Neural crest cell (in vitro differentiated cells): ENCODE results near the gene TMEM184C. TPM values are rescaled to one million over a fixed set of nuclear protein-coding genes. Genes with fewer than 3 reads are reported as not detected.
A peak's percentile ranks its signal among the peaks of the same experiment; 100 is the strongest.

Source experiments
- DNase-seq: peaks from one replicate; pipeline ENCODE4 v3.0.0; 2021; ENCODE audit warnings: low read depth, mixed read lengths, low spot score
- H3K27ac Mint-ChIP-seq: one replicate; pipeline ENCODE4 v1.8.0; 2021; ENCODE audit warnings: mild to moderate bottlenecking, mixed read lengths; ENCODE audit not compliant: unreplicated experiment
- H3K27me3 Mint-ChIP-seq: 2 replicates; pipeline ENCODE4 v1.8.0; 2021; ENCODE audit warnings: low read depth, mild to moderate bottlenecking, mixed read lengths
- H3K36me3 Mint-ChIP-seq: 2 replicates; pipeline ENCODE4 v1.8.0; 2021; ENCODE audit warnings: low read depth, mild to moderate bottlenecking, mixed read lengths
- H3K4me1 Mint-ChIP-seq: 2 replicates; pipeline ENCODE4 v1.8.0; 2021; ENCODE audit warnings: mixed read lengths
- H3K4me3 Mint-ChIP-seq: one replicate; pipeline ENCODE4 v1.8.0; 2021; ENCODE audit warnings: mild to moderate bottlenecking, mixed read lengths
- H3K9me3 Mint-ChIP-seq: 2 replicates; pipeline ENCODE4 v1.8.0; 2021; ENCODE audit warnings: mixed read lengths
- long read RNA-seq: library from polyadenylated mRNA; unstranded; transcript quantifications from one replicate; pipeline ENCODE4 v2.0.0, GENCODE V29; 2020
- total RNA-seq: library from RNA; stranded (reverse); gene quantifications from 2 replicates; pipeline ENCODE4 v1.2.1, GENCODE V29; 2021
- TF ChIP-seq, protein P1 (sequence below): fragments of 200-600 bp; sonication (generic); conservative IDR thresholded peaks from 2 replicates; pipeline ENCODE4 v1.5.0; 2021; ENCODE audit warnings: antibody characterized with exemption, mild to moderate bottlenecking

The TMEM184C gene
- total RNA-seq: 36.4 and 36.6 TPM in 2 replicates
- long read RNA-seq, full-length matches to known transcripts: 53 of 63 reads
- long read RNA-seq, partial matches to known transcripts: 3 of 63 reads
- long read RNA-seq, other reads (novel, unspliced or antisense): 7 of 63 reads

DNA sequence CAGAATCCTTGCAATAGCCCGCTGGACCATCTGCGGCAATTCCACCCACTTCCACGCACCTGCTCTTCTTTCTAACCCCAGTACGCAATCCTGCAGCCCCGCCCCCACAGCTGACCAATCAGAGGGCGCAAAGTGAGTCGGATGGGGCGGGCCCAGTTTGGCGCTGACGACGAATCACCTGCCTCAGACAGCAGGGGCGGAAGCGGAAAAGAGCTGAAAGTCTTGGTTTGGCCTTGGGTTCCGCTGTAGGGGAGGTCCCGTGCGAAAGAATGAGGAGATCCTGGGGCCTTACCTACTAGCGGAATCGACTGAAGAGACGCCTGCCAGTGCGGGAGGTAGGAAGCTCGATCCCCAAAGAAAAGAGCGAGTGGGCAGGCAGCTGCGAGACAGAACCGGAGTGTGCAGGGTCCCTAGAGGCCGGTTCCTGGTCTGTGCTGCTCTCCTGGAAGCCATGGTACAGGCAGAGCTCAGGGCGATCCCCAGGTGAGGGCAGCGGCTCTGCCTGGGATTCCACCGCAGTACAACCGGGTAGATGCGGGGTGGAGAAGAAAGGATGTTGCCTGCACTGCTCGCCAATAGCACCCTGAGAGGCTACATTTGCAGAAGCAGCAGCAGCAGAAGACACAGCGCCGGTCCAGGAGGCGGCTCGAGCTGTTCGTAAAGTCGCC, at the start of gene TMEM184C:
Gene TMEM184C, plus strand, starts transcription at position 225 of the 668 bp plus-strand sequence. CDS start 560 bp downstream, outside the sequence.
- peak within 1 kb of the TSS; percentile 96 for H3K4me3 Mint-ChIP-seq
- H3K36me3 Mint-ChIP-seq: peaks cover 7% of the 10 kb centered on the region
- peak; percentile 95 for DNase-seq
- H3K27me3 Mint-ChIP-seq: peaks cover 14% of the 10 kb centered on the region
- TF ChIP-seq, protein P1, sequence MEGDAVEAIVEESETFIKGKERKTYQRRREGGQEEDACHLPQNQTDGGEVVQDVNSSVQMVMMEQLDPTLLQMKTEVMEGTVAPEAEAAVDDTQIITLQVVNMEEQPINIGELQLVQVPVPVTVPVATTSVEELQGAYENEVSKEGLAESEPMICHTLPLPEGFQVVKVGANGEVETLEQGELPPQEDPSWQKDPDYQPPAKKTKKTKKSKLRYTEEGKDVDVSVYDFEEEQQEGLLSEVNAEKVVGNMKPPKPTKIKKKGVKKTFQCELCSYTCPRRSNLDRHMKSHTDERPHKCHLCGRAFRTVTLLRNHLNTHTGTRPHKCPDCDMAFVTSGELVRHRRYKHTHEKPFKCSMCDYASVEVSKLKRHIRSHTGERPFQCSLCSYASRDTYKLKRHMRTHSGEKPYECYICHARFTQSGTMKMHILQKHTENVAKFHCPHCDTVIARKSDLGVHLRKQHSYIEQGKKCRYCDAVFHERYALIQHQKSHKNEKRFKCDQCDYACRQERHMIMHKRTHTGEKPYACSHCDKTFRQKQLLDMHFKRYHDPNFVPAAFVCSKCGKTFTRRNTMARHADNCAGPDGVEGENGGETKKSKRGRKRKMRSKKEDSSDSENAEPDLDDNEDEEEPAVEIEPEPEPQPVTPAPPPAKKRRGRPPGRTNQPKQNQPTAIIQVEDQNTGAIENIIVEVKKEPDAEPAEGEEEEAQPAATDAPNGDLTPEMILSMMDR: no peak
- no peaks in the 10 kb centered on the region for H3K9me3 Mint-ChIP-seq
- H3K4me1 Mint-ChIP-seq: peaks cover 29% of the 10 kb centered on the region
- H3K27ac Mint-ChIP-seq: peak within 1 kb of the TSS; percentile 95

- Mint-ChIP-seq H3K4me1 (no peaks in the 10 kb centered on the region), H3K27me3 (no peaks in the 10 kb centered on the region), H3K36me3 (no peaks in the 10 kb centered on the region)
Observed at GRCh38 chr4:147570616-147571015, 46.6 kb upstream of the TMEM184C start.

DNA sequence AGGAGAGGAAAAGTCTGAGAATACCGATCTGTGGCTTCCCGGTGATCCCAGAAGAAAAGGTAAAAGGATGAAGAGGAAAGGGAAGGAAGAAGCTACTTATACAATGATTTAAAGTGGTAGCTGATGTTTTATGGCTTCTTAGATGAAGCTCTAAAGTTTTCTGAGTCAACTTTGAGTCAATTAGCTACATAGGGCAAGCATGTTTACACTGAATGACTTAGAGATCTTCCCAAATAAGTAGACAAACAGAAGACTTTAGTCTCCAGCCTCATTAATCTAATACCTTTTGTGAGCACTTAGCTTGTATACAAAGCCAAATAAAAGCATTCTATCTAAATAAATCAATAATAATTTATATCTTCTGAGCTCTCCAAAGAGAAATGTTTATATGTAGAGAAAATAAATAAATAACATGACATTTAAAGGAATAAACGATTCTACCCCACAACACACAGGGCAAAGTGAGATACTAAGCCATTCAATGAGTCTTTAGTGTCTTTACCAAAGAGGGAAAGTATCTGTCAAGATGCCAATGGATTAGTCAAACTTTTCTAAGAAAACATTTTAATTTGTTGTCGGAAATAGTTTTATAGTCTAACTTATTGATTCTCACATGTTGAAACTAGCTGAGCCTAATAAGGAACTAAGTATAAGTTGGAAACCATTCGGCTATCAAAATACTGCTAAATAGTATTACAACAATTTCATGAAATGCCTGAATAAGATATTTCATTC, 46.0 kb upstream of the TMEM184C start:
- Mint-ChIP-seq H3K9me3 (peaks cover 2% of the 10 kb centered on the region), H3K36me3 (no peaks in the 10 kb centered on the region), H3K4me1 (no peaks in the 10 kb centered on the region), H3K27ac (no peak overlapping the region), H3K4me3 (no peak overlapping the region), H3K27me3 (no peaks in the 10 kb centered on the region)
- DNase-seq: no peak
- TF ChIP-seq, protein P1: no peak

More at GRCh38 chr4:147570616-147571015, 46.6 kb upstream of the TMEM184C start:
- Mint-ChIP-seq H3K27ac (no peak overlapping the region), H3K9me3 (peaks cover 2% of the 10 kb centered on the region), H3K4me3 (no peak overlapping the region)
- DNase-seq: no peak
- TF ChIP-seq, protein P1: no peak

- TF ChIP-seq, protein P1: no peak
- no peaks in the 10 kb centered on the region for H3K4me1 Mint-ChIP-seq
- H3K9me3 Mint-ChIP-seq: peaks cover 2% of the 10 kb centered on the region
- no peak overlapping the region for H3K27ac Mint-ChIP-seq
- no peak for DNase-seq
- H3K4me3 Mint-ChIP-seq: no peak overlapping the region
- H3K27me3 Mint-ChIP-seq: no peaks in the 10 kb centered on the region
- no peaks in the 10 kb centered on the region for H3K36me3 Mint-ChIP-seq
Observed at GRCh38 chr4:147576084-147576483, 41.1 kb upstream of the TMEM184C start.

GRCh38 chr4:147578051-147578476, 39.1 kb upstream of the TMEM184C start:
- Mint-ChIP-seq H3K27ac (no peak overlapping the region), H3K4me3 (no peak overlapping the region), H3K4me1 (no peaks in the 10 kb centered on the region), H3K36me3 (no peaks in the 10 kb centered on the region), H3K27me3 (no peaks in the 10 kb centered on the region), H3K9me3 (peaks cover 7% of the 10 kb centered on the region)
- no peak for DNase-seq
- TF ChIP-seq, protein P1: no peak
